Gastrocnemius medialis (tissue), 4 donors: ENCODE measurements around the gene ZNF682.

Experiments
- CTCF ChIP-seq, 5 experiments: fragments of 450-650 bp in 3 of 5; fragments of 200-600 bp in 2 of 5; sonication (generic) in 2 of 5; IDR thresholded peaks in 4 of 5; conservative IDR thresholded peaks in 1 of 5; 1 replicate in 4 of 5; 2 replicates in 1 of 5; pipeline ENCODE4 v1.5.1; 2016 to 2019; ENCODE audit warnings: antibody characterized with exemption in 5 of 5, mild to moderate bottlenecking in 3 of 5, moderate library complexity in 3 of 5
- POLR2A ChIP-seq, 2 donors: fragments of 450-650 bp; IDR thresholded peaks; one replicate each; pipeline ENCODE4 v1.6.1; 2017; ENCODE audit warnings: antibody characterized with exemption in 2 of 2, mild to moderate bottlenecking in 2 of 2, moderate library complexity in 2 of 2

- TF ChIP-seq CTCF (IDR thresholded peaks at IDR 0.05 in 4 of 5, conservative IDR thresholded peaks at IDR 0.05 in 1 of 5) (no peak), POLR2A (IDR thresholded peaks at IDR 0.05) (no peak)
These were observed 72.4 kb downstream of the ZNF682 start for GRCh38 chr19:19966862-19967261.
